Measurements from ENCODE around the gene VGLL1. TPM values are rescaled to one million over a fixed set of nuclear protein-coding genes. Genes with fewer than 3 reads are reported as not detected.

VGLL1 gene
- total RNA-seq, 1 experiment from 2014 or later = not detected

- Histone ChIP-seq H4K20me1 (ENCODE audit: insufficient read depth, low read depth, low read length) (no peaks in the 10 kb centered on the region), H3K27ac (ENCODE audit: low read length) (no peak overlapping the region), H3K27me3 (ENCODE audit: low read length) (no peaks in the 10 kb centered on the region), H3K4me3 (ENCODE audit: low read length) (no peak overlapping the region), H3K4me1 (ENCODE audit: low read length) (no peaks in the 10 kb centered on the region), H2AFZ (ENCODE audit: low read length) (no peak overlapping the region), H3K79me2 (ENCODE audit: low read length) (no peaks in the 10 kb centered on the region), H3K9ac (ENCODE audit: low read length) (no peak overlapping the region), H3K9me2 (replicated peaks; ENCODE audit: insufficient read depth, low read length) (no peaks in the 10 kb centered on the region), H3K4me2 (ENCODE audit: low read depth, low read length, poor library complexity, severe bottlenecking) (no peak overlapping the region), H3K36me3 (ENCODE audit: insufficient read depth, low read length) (no peaks in the 10 kb centered on the region), H3K9me3 (ENCODE audit: low read length) (no peaks in the 10 kb centered on the region)
- DNase-seq = no peak
Measured at GRCh38 chrX:136534131-136534530, 2.1 kb downstream of the VGLL1 start.

- H3K36me3 ChIP-seq (ENCODE audit: insufficient read depth, low read length) = no peaks in the 10 kb centered on the region
- no peaks in the 10 kb centered on the region for H3K27me3 ChIP-seq (ENCODE audit: low read length)
- no peak overlapping the region for H3K4me3 ChIP-seq (ENCODE audit: low read length)
- no peak overlapping the region for H3K9ac ChIP-seq (ENCODE audit: low read length)
- no peaks in the 10 kb centered on the region for H3K9me3 ChIP-seq (ENCODE audit: low read length)
- H3K27ac ChIP-seq (ENCODE audit: low read length) = no peak overlapping the region
- 0 out of 2 replicates have a peak, but pooled peaks cover 2% of the 10 kb centered on the region for H3K4me1 ChIP-seq (ENCODE audit: low read length)
- H3K79me2 ChIP-seq (ENCODE audit: low read length) = no peaks in the 10 kb centered on the region
- no peaks in the 10 kb centered on the region for H3K9me2 ChIP-seq (replicated peaks; ENCODE audit: insufficient read depth, low read length)
- DNase-seq = no peak
- no peak overlapping the region for H3K4me2 ChIP-seq (ENCODE audit: low read depth, low read length, poor library complexity, severe bottlenecking)
- H4K20me1 ChIP-seq (ENCODE audit: insufficient read depth, low read depth, low read length) = no peaks in the 10 kb centered on the region
- no peak overlapping the region for H2AFZ ChIP-seq (ENCODE audit: low read length)
Measured at GRCh38 chrX:136538811-136539210, 6.8 kb downstream of the VGLL1 start.

- Histone ChIP-seq H3K4me1 (ENCODE audit: low read length) (0 out of 2 replicates have a peak, but pooled peaks cover 2% of the 10 kb centered on the region), H3K4me2 (ENCODE audit: low read depth, low read length, poor library complexity, severe bottlenecking) (no peak overlapping the region), H4K20me1 (ENCODE audit: insufficient read depth, low read depth, low read length) (no peaks in the 10 kb centered on the region), H3K79me2 (ENCODE audit: low read length) (no peaks in the 10 kb centered on the region), H3K27me3 (ENCODE audit: low read length) (no peaks in the 10 kb centered on the region), H3K9me3 (ENCODE audit: low read length) (no peaks in the 10 kb centered on the region), H3K9me2 (replicated peaks; ENCODE audit: insufficient read depth, low read length) (no peaks in the 10 kb centered on the region), H3K9ac (ENCODE audit: low read length) (no peak overlapping the region), H3K27ac (ENCODE audit: low read length) (no peak overlapping the region), H3K4me3 (ENCODE audit: low read length) (no peak overlapping the region), H2AFZ (ENCODE audit: low read length) (no peak overlapping the region), H3K36me3 (ENCODE audit: insufficient read depth, low read length) (no peaks in the 10 kb centered on the region)
- DNase-seq = no peak
Measured at GRCh38 chrX:136540226-136540625, 8.2 kb downstream of the VGLL1 start.

- H3K79me2 ChIP-seq (ENCODE audit: low read length) = no peaks in the 10 kb centered on the region
- no peak for DNase-seq
Measured at GRCh38 chrX:136541294-136541693, 9.3 kb downstream of the VGLL1 start.

GRCh38 chrX:136542281-136542680 is 10.3 kb downstream of the VGLL1 start:
- Histone ChIP-seq H3K36me3 (ENCODE audit: insufficient read depth, low read length) (no peaks in the 10 kb centered on the region), H3K79me2 (ENCODE audit: low read length) (no peaks in the 10 kb centered on the region), H2AFZ (ENCODE audit: low read length) (no peak overlapping the region), H3K27ac (ENCODE audit: low read length) (no peak overlapping the region), H4K20me1 (ENCODE audit: insufficient read depth, low read depth, low read length) (no peaks in the 10 kb centered on the region), H3K4me3 (ENCODE audit: low read length) (no peak overlapping the region), H3K9me2 (replicated peaks; ENCODE audit: insufficient read depth, low read length) (no peaks in the 10 kb centered on the region), H3K27me3 (ENCODE audit: low read length) (no peaks in the 10 kb centered on the region), H3K9me3 (ENCODE audit: low read length) (no peaks in the 10 kb centered on the region), H3K4me1 (ENCODE audit: low read length) (0 out of 2 replicates have a peak, but pooled peaks cover 2% of the 10 kb centered on the region), H3K4me2 (ENCODE audit: low read depth, low read length, poor library complexity, severe bottlenecking) (no peak overlapping the region), H3K9ac (ENCODE audit: low read length) (no peak overlapping the region)
- DNase-seq = no peak

More at GRCh38 chrX:136541294-136541693, 9.3 kb downstream of the VGLL1 start:
- Histone ChIP-seq H3K9ac (ENCODE audit: low read length) (no peak overlapping the region), H3K27ac (ENCODE audit: low read length) (no peak overlapping the region), H4K20me1 (ENCODE audit: insufficient read depth, low read depth, low read length) (no peaks in the 10 kb centered on the region), H3K36me3 (ENCODE audit: insufficient read depth, low read length) (no peaks in the 10 kb centered on the region), H3K9me2 (replicated peaks; ENCODE audit: insufficient read depth, low read length) (no peaks in the 10 kb centered on the region), H3K4me1 (ENCODE audit: low read length) (0 out of 2 replicates have a peak, but pooled peaks cover 2% of the 10 kb centered on the region), H3K4me2 (ENCODE audit: low read depth, low read length, poor library complexity, severe bottlenecking) (no peak overlapping the region), H3K9me3 (ENCODE audit: low read length) (no peaks in the 10 kb centered on the region), H3K4me3 (ENCODE audit: low read length) (no peak overlapping the region), H2AFZ (ENCODE audit: low read length) (no peak overlapping the region), H3K27me3 (ENCODE audit: low read length) (no peaks in the 10 kb centered on the region)

- H3K36me3 ChIP-seq (ENCODE audit: insufficient read depth, low read length) = no peaks in the 10 kb centered on the region
- H3K27ac ChIP-seq (ENCODE audit: low read length) = no peak overlapping the region
- H3K9me3 ChIP-seq (ENCODE audit: low read length) = no peaks in the 10 kb centered on the region
- H3K27me3 ChIP-seq (ENCODE audit: low read length) = no peaks in the 10 kb centered on the region
- no peak overlapping the region for H3K4me2 ChIP-seq (ENCODE audit: low read depth, low read length, poor library complexity, severe bottlenecking)
- H3K79me2 ChIP-seq (ENCODE audit: low read length) = no peaks in the 10 kb centered on the region
- no peak overlapping the region for H2AFZ ChIP-seq (ENCODE audit: low read length)
- H3K4me3 ChIP-seq (ENCODE audit: low read length) = no peak overlapping the region
- no peak for DNase-seq
- H4K20me1 ChIP-seq (ENCODE audit: insufficient read depth, low read depth, low read length) = no peaks in the 10 kb centered on the region
- H3K9ac ChIP-seq (ENCODE audit: low read length) = no peak overlapping the region
- no peaks in the 10 kb centered on the region for H3K9me2 ChIP-seq (replicated peaks; ENCODE audit: insufficient read depth, low read length)
- H3K4me1 ChIP-seq (ENCODE audit: low read length) = no peaks in the 10 kb centered on the region
Measured at GRCh38 chrX:136546371-136546781, 14.4 kb downstream of the VGLL1 start.

GRCh38 chrX:136549226-136549625 is 17.2 kb downstream of the VGLL1 start:
- Histone ChIP-seq H3K27ac (ENCODE audit: low read length) (no peak overlapping the region), H3K36me3 (ENCODE audit: insufficient read depth, low read length) (no peaks in the 10 kb centered on the region), H3K4me1 (ENCODE audit: low read length) (no peaks in the 10 kb centered on the region), H3K79me2 (ENCODE audit: low read length) (no peaks in the 10 kb centered on the region), H3K9ac (ENCODE audit: low read length) (no peak overlapping the region), H3K9me2 (replicated peaks; ENCODE audit: insufficient read depth, low read length) (no peaks in the 10 kb centered on the region), H3K4me3 (ENCODE audit: low read length) (no peak overlapping the region), H4K20me1 (ENCODE audit: insufficient read depth, low read depth, low read length) (no peaks in the 10 kb centered on the region), H3K27me3 (ENCODE audit: low read length) (no peaks in the 10 kb centered on the region), H3K4me2 (ENCODE audit: low read depth, low read length, poor library complexity, severe bottlenecking) (no peak overlapping the region), H2AFZ (ENCODE audit: low read length) (no peak overlapping the region), H3K9me3 (ENCODE audit: low read length) (no peaks in the 10 kb centered on the region)
- DNase-seq = no peak

GRCh38 chrX:136551410-136551809 is 19.4 kb downstream of the VGLL1 start:
- no peak overlapping the region for H2AFZ ChIP-seq (ENCODE audit: low read length)
- no peak overlapping the region for H3K4me2 ChIP-seq (ENCODE audit: low read depth, low read length, poor library complexity, severe bottlenecking)
- H3K4me3 ChIP-seq (ENCODE audit: low read length) = no peak overlapping the region
- no peaks in the 10 kb centered on the region for H3K79me2 ChIP-seq (ENCODE audit: low read length)
- H3K9me2 ChIP-seq (replicated peaks; ENCODE audit: insufficient read depth, low read length) = no peaks in the 10 kb centered on the region
- no peaks in the 10 kb centered on the region for H4K20me1 ChIP-seq (ENCODE audit: insufficient read depth, low read depth, low read length)
- no peaks in the 10 kb centered on the region for H3K9me3 ChIP-seq (ENCODE audit: low read length)
- H3K36me3 ChIP-seq (ENCODE audit: insufficient read depth, low read length) = no peaks in the 10 kb centered on the region
- no peaks in the 10 kb centered on the region for H3K27me3 ChIP-seq (ENCODE audit: low read length)
- no peak overlapping the region for H3K27ac ChIP-seq (ENCODE audit: low read length)
- no peak overlapping the region for H3K9ac ChIP-seq (ENCODE audit: low read length)
- H3K4me1 ChIP-seq (ENCODE audit: low read length) = no peaks in the 10 kb centered on the region
- no peak for DNase-seq

- Histone ChIP-seq H3K9me2 (replicated peaks; ENCODE audit: insufficient read depth, low read length) (no peaks in the 10 kb centered on the region), H3K4me3 (ENCODE audit: low read length) (no peak overlapping the region), H3K4me2 (ENCODE audit: low read depth, low read length, poor library complexity, severe bottlenecking) (no peak overlapping the region), H3K27ac (ENCODE audit: low read length) (no peak overlapping the region), H3K79me2 (ENCODE audit: low read length) (no peaks in the 10 kb centered on the region), H3K9me3 (ENCODE audit: low read length) (no peaks in the 10 kb centered on the region), H4K20me1 (ENCODE audit: insufficient read depth, low read depth, low read length) (no peaks in the 10 kb centered on the region), H3K36me3 (ENCODE audit: insufficient read depth, low read length) (no peaks in the 10 kb centered on the region), H3K4me1 (ENCODE audit: low read length) (no peaks in the 10 kb centered on the region), H2AFZ (ENCODE audit: low read length) (no peak overlapping the region), H3K9ac (ENCODE audit: low read length) (no peak overlapping the region), H3K27me3 (ENCODE audit: low read length) (no peaks in the 10 kb centered on the region)
- DNase-seq = no peak
Measured at GRCh38 chrX:136555694-136556093, 23.7 kb downstream of the VGLL1 start.
